ENCODE data around the gene FADS6. TPM values are rescaled to one million over a fixed set of nuclear protein-coding genes. Genes with fewer than 3 reads are reported as not detected.

FADS6 gene
- total and polyA plus RNA-seq, 3 experiments from 2014 or later: not detected

GRCh38 chr17:74831444-74832146 lies 61.8 kb downstream of the FADS6 start:
- DNase-seq: no peak
- Mint-ChIP-seq H3K36me3 (peaks cover 5 to 59% (median 5%) of the 10 kb centered on the region in 3 donors), H3K9me3 (no peaks in the 10 kb centered on the region), H3K4me1 (peaks cover 0 to 1% (median 0%) of the 10 kb centered on the region in 3 donors), H3K27ac (no peak overlapping the region), H3K27me3 (no peaks in the 10 kb centered on the region), H3K4me3 (no peak overlapping the region)
- Histone ChIP-seq H3K27ac (ENCODE audit: low read depth, low read length) (no peak overlapping the region), H3K36me3 (ENCODE audit: insufficient read depth, low read length) (no peaks in the 10 kb centered on the region), H3K4me3 (ENCODE audit: low read length) (no peak overlapping the region), H3K9me3 (ENCODE audit: low read length) (no peaks in the 10 kb centered on the region), H3K27me3 (ENCODE audit: insufficient read depth, low read length, poor library complexity, severe bottlenecking) (no peaks in the 10 kb centered on the region), H3K4me1 (ENCODE audit: insufficient read depth, low read length) (no peaks in the 10 kb centered on the region)
- ChIA-PET CTCF (interaction anchor here (0.9 to 2.4 kb wide), 2 partner anchors 40 kb away, joined by 3 to 9 read pairs; no protein-coding TSS in a partner anchor), POLR2A (no interaction called here)

- Histone ChIP-seq H3K4me1 (ENCODE audit: insufficient read depth, low read length) (no peaks in the 10 kb centered on the region), H3K36me3 (ENCODE audit: insufficient read depth, low read length) (no peaks in the 10 kb centered on the region), H3K27me3 (ENCODE audit: insufficient read depth, low read length, poor library complexity, severe bottlenecking) (no peaks in the 10 kb centered on the region), H3K9me3 (ENCODE audit: low read length) (no peaks in the 10 kb centered on the region), H3K4me3 (ENCODE audit: low read length) (no peak overlapping the region), H3K27ac (ENCODE audit: low read depth, low read length) (no peak overlapping the region)
- H3K9me3 Mint-ChIP-seq: no peaks in the 10 kb centered on the region
- no peak for DNase-seq
- H3K4me3 Mint-ChIP-seq: no peak overlapping the region
- peaks cover 0 to 1% (median 0%) of the 10 kb centered on the region in 3 donors for H3K4me1 Mint-ChIP-seq
- CTCF ChIA-PET: interaction anchor here (2.4 kb wide), 1 partner anchor 39 kb away, joined by 9 read pairs; no protein-coding TSS in a partner anchor
- POLR2A ChIA-PET: no interaction called here
- H3K27me3 Mint-ChIP-seq: no peaks in the 10 kb centered on the region
- H3K36me3 Mint-ChIP-seq: peaks cover under 1 to 57% (median 5%) of the 10 kb centered on the region in 3 donors
- no peak overlapping the region for H3K27ac Mint-ChIP-seq
These were observed 62.6 kb downstream of the FADS6 start for GRCh38 chr17:74830861-74831260.

- DNase-seq: no peak
- no peaks in the 10 kb centered on the region for H3K9me3 ChIP-seq (ENCODE audit: low read length)
- H3K36me3 Mint-ChIP-seq: peaks cover 0 to 62% (median 5%) of the 10 kb centered on the region in 3 donors
- ChIA-PET POLR2A (no interaction called here), CTCF (no interaction called here)
- no peak overlapping the region for H3K27ac ChIP-seq (ENCODE audit: low read depth, low read length)
- no peak overlapping the region for H3K4me3 Mint-ChIP-seq
- no peak overlapping the region for H3K27ac Mint-ChIP-seq
- no peaks in the 10 kb centered on the region for H3K27me3 Mint-ChIP-seq
- H3K4me3 ChIP-seq (ENCODE audit: low read length): no peak overlapping the region
- H3K4me1 ChIP-seq (ENCODE audit: insufficient read depth, low read length): no peaks in the 10 kb centered on the region
- H3K4me1 Mint-ChIP-seq: peaks cover 0 to 1% (median 0%) of the 10 kb centered on the region in 3 donors
- H3K9me3 Mint-ChIP-seq: no peaks in the 10 kb centered on the region
- H3K27me3 ChIP-seq (ENCODE audit: insufficient read depth, low read length, poor library complexity, severe bottlenecking): no peaks in the 10 kb centered on the region
- no peaks in the 10 kb centered on the region for H3K36me3 ChIP-seq (ENCODE audit: insufficient read depth, low read length)
These were observed 65.6 kb downstream of the FADS6 start for GRCh38 chr17:74827800-74828199.

Other genes starting within 250 kb of the FADS6 start
- not detected for gene CD300LF, start 180.7 kb downstream of the FADS6 start, total RNA-seq
- gene CD300LF, start 180.7 kb downstream of the FADS6 start, polyA plus RNA-seq: not detected
- gene RAB37, start 156.4 kb downstream of the FADS6 start, total RNA-seq: 1 to 10 TPM; 5.8 to 6.0 TPM
- 125 TPM for gene RAB37, start 156.4 kb downstream of the FADS6 start, polyA plus RNA-seq
- 100 to 1,000 TPM; 131 to 133 TPM for gene NHERF1, start 145.0 kb downstream of the FADS6 start, total RNA-seq
- gene NHERF1, start 145.0 kb downstream of the FADS6 start, polyA plus RNA-seq: 674 TPM
- 10 to 100 TPM; 42.7 to 44.5 TPM for gene NAT9, start 117.3 kb downstream of the FADS6 start, total RNA-seq
- gene NAT9, start 117.3 kb downstream of the FADS6 start, polyA plus RNA-seq: 17.1 TPM
- gene GRIN2C, start 33.7 kb downstream of the FADS6 start, total RNA-seq: not detected
- gene GRIN2C, start 33.7 kb downstream of the FADS6 start, polyA plus RNA-seq: not detected
- gene FDXR, start 20.6 kb downstream of the FADS6 start, total RNA-seq: 10 to 100 TPM; 32.9 to 33.3 TPM
- gene FDXR, start 20.6 kb downstream of the FADS6 start, polyA plus RNA-seq: 6.4 TPM
- gene USH1G, start 29.6 kb upstream of the FADS6 start, total RNA-seq: not detected
- gene USH1G, start 29.6 kb upstream of the FADS6 start, polyA plus RNA-seq: not detected
- not detected for gene OTOP2, start 30.6 kb upstream of the FADS6 start, total RNA-seq
- not detected for gene OTOP2, start 30.6 kb upstream of the FADS6 start, polyA plus RNA-seq
- gene OTOP3, start 42.3 kb upstream of the FADS6 start, total RNA-seq: not detected
- gene OTOP3, start 42.3 kb upstream of the FADS6 start, polyA plus RNA-seq: not detected
- 1 to 10 TPM in 1 of 2 experiments, under 1 TPM in 1; 0.91 to 2.3 TPM for gene HID1, start 79.1 kb upstream of the FADS6 start, total RNA-seq
- gene HID1, start 79.1 kb upstream of the FADS6 start, polyA plus RNA-seq: 5.2 TPM
- gene CDR2L, start 94.0 kb upstream of the FADS6 start, total RNA-seq: 1 to 10 TPM; 1.5 to 1.7 TPM
- gene CDR2L, start 94.0 kb upstream of the FADS6 start, polyA plus RNA-seq: 0.06 TPM
- gene MRPL58, start 119.0 kb upstream of the FADS6 start, total RNA-seq: 10 to 100 TPM; 65.5 to 68.8 TPM
- 48.0 TPM for gene MRPL58, start 119.0 kb upstream of the FADS6 start, polyA plus RNA-seq
- gene ATP5PD, start 153.3 kb upstream of the FADS6 start, total RNA-seq: 100 to 1,000 TPM; 179 to 198 TPM
- 345 TPM for gene ATP5PD, start 153.3 kb upstream of the FADS6 start, polyA plus RNA-seq
- 10 to 100 TPM; 22.2 to 23.8 TPM for gene KCTD2, start 153.6 kb upstream of the FADS6 start, total RNA-seq
- gene KCTD2, start 153.6 kb upstream of the FADS6 start, polyA plus RNA-seq: 8.0 TPM
- gene SLC16A5, start 194.3 kb upstream of the FADS6 start, total RNA-seq: 1 to 10 TPM; 1.3 to 1.9 TPM
- 0.82 TPM for gene SLC16A5, start 194.3 kb upstream of the FADS6 start, polyA plus RNA-seq
- gene ARMC7, start 216.3 kb upstream of the FADS6 start, total RNA-seq: 10 to 100 TPM; 15.2 to 15.9 TPM
- 4.0 TPM for gene ARMC7, start 216.3 kb upstream of the FADS6 start, polyA plus RNA-seq
- 10 to 100 TPM; 75.7 to 84.8 TPM for gene NT5C, start 238.1 kb upstream of the FADS6 start, total RNA-seq
- gene NT5C, start 238.1 kb upstream of the FADS6 start, polyA plus RNA-seq: 42.3 TPM